Measurements from ENCODE around the gene CCNI. TPM values are rescaled to one million over a fixed set of nuclear protein-coding genes. Genes with fewer than 3 reads are reported as not detected.
"Not testable (repeated sequence)": the region's sequence is repeated elsewhere in the genome, so short reads cannot be mapped to it uniquely, and the experiment has no call there.

Gene CCNI, protein sequence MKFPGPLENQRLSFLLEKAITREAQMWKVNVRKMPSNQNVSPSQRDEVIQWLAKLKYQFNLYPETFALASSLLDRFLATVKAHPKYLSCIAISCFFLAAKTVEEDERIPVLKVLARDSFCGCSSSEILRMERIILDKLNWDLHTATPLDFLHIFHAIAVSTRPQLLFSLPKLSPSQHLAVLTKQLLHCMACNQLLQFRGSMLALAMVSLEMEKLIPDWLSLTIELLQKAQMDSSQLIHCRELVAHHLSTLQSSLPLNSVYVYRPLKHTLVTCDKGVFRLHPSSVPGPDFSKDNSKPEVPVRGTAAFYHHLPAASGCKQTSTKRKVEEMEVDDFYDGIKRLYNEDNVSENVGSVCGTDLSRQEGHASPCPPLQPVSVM
- total RNA-seq (2014; rRNA removed), result 163 and 176 TPM in 2 replicates
- polyA plus RNA-seq (2012), result 150 TPM

GRCh38 chr4:77075869-77076799 is at the start of gene CCNI:
CCNI (minus strand) TSS chr4:77075989; CDS start chr4:77066362, 9,627 bp downstream.
- peak; percentile 96 for DNase-seq (ENCODE audit: low read depth)

DNA sequence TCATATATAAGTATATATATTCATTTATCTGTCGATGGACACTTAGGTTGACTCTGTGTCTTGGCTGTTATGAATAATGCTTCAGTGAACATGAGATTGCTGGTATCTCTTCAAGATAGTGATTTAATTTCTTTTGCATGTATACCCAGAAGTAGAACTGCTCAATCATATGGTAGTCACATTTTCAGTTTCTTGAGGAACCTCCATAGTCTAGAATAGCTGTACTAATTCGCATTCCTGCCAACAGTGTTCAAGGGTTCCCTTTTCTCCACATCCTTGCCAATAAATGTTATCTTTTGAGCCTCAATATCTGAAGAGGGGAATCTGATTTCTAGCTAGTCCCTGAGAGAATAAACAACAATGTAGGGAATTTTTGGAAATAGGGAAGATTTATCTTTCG is 48.8 kb upstream of the CCNI start:
- DNase-seq (ENCODE audit: low read depth), result no peak

- DNase-seq (ENCODE audit: low read depth), result no peak
These were observed 47.6 kb upstream of the CCNI start for GRCh38 chr4:77123411-77123810.

DNA sequence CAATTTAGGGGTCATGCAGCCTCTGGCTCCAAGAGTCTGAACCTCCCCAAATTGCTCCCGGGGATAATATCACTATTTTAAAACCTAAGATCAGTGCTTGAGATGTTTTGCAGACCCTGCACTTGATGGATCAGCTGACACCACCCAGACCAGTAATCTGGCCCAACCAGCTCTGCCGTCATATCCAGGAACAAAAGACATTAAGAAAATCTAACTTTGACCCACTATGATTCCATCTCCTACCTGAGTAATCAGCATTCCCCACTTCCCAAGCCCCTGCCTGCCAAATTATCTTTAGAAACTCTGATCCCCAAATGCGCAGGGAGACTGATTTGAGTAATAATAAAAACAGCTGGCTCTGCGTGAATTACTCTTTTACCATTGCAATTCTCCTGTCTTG is 46.9 kb upstream of the CCNI start:
- no peak for DNase-seq (ENCODE audit: low read depth)

GRCh38 chr4:77121736-77122240 is 46.0 kb upstream of the CCNI start:
- no peak for DNase-seq (ENCODE audit: low read depth)

DNA sequence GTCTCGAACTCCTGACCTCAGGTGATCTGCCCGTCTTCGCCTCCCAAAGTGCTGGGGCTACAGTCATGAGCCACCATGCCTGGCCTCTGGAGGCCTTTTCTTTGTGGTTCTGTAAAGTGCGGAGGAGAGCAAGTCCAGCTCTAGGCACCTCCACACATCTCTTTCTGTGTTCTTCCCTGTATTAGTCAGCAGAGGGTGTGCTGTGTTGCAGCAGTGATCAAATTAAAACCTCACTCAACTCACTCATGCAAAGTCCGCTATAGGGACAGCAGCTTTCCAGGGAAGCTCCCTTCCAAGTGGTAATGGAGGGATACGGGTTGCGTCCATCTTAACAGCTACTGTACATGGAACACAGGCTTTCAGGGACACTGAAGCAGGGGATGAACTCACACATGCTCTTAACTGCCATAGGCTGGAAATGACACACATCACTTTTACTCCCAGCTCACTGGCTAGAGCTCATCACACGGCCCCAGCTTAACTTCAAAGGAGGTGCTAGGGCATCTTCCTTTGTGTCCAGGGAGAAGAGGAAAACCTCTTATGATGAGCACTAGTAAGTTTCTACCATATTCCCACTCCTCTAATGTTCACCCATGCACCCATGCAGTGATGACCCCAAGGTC is 45.2 kb upstream of the CCNI start:
- DNase-seq (ENCODE audit: low read depth), result no peak

- no peak for DNase-seq (ENCODE audit: low read depth)
These were observed 41.9 kb upstream of the CCNI start for GRCh38 chr4:77117721-77118120.

- no peak for DNase-seq (ENCODE audit: low read depth)
These were observed 37.3 kb upstream of the CCNI start for GRCh38 chr4:77113069-77113468.

DNA sequence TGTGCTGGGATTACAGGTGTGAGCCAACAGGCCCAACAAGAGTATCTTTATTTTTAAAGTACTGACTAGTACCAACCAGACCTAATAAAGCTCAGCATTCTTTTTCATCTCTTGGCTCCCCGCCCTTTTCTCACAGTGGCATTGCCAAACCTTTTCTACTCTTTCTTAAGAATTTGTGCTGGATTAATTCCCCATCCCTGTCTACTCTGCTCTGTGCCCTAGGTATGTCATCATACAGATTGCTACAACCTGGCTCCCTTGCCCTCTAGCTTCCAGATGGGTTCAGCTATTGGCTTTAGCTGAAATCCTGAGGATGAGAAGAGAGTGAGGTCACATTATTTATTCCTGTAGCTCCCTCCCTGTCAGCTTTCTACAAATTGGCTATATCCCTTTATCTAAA is 34.9 kb upstream of the CCNI start:
- no peak for DNase-seq (ENCODE audit: low read depth)

DNA sequence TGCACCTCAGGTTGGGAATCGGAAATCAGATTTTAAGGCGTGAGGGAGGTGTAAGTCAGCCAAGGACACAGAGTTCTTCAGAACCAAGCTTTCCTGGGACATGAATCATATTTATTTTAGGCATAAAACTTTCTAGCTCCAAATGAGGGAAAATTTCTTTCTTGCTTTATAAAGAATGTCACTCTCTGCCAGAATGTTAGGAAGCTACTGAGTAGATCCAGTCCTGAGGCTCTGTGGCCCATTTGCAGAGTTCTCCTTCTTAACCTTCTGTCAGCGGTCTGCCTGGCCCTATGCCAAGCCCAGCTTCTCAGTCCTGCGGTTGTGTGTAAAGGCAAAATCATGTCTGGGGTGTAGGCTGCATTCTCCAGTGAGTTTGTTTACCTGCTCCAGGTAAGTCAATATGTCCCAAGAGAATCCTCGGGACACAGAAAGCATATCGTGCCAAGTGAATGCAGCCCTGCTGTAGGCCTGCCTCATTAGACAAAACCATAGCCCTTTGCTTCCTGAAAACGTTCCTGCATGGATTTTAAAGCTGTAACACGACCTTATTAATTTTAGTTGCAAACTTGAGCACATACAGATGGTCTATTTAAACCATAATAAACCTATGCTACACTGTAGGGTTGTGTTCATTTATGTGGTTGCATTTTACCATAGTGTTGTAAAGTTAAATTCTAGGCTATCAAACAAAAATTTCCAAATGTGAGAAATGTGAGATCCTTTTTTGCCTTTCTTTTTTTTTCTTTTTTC is 29.2 kb upstream of the CCNI start:
- DNase-seq (ENCODE audit: low read depth), result peak; percentile 45

DNA sequence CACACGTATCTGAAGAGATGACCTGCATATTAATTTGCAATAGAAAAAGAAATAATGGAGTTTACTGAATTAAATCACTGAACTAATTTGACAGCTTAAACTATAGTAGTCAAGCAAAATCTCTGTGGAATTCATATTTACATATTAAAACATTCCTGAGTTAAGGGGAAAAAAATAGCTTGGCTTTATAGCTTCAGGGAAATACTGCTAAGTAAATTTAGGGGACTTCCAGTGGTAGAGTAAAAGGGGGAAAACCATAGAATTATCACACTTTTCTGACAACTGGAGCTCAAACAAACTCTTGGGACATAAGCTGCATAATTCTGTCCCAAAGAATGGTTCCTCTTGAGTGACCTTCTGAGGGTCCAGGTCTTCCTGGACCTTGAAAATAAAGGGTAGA is 28.6 kb upstream of the CCNI start:
- DNase-seq (ENCODE audit: low read depth), result no peak

GRCh38 chr4:77100234-77100633 is 24.4 kb upstream of the CCNI start:
- DNase-seq (ENCODE audit: low read depth), result no peak

GRCh38 chr4:77097611-77098010 is 21.8 kb upstream of the CCNI start:
- no peak for DNase-seq (ENCODE audit: low read depth)

- DNase-seq (ENCODE audit: low read depth), result peak; percentile 74
These were observed 19.5 kb upstream of the CCNI start for GRCh38 chr4:77095101-77095821.

DNA sequence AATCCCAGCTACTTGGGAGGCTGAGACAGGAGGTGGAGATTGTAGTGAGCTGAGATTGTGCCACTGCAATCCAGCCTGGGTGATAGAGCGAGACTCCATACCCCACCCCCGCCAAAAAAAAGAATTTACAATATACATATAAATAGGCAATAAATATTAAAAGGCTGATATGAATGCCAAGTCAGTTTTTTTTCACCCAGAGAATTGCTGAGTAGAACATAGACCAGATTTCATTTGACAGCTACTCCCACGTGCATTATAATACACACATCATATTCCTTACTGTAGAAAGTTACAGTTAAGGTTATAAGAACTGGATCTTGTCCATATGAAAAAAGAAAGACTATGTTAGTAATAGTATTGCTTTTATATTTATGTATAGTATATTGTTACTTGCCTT is 18.7 kb upstream of the CCNI start:
- DNase-seq (ENCODE audit: low read depth), result no peak

GRCh38 chr4:77093401-77093800 is 17.6 kb upstream of the CCNI start:
- no peak for DNase-seq (ENCODE audit: low read depth)

GRCh38 chr4:77092975-77093374 is 17.2 kb upstream of the CCNI start:
- DNase-seq (ENCODE audit: low read depth), result no peak

DNA sequence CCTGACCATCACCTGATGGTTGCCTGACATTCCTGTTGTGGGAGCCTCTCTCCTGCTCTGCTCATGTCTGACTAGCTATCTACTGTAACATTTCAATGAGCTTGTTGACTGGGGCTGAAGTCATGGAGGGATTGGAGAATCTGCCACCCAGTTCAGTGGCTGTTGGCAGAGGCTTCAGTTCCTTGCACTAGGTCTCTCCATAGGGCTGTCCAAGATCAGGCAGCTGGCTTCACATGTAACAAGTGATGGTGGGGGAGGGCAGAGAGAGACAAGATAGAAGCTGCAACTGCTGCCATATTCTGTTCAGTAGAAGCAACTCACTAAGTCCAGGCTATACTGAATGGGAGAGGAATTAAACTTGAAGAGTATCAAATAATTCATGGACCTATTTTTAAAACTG is 14.1 kb upstream of the CCNI start:
- no peak for DNase-seq (ENCODE audit: low read depth)

DNA sequence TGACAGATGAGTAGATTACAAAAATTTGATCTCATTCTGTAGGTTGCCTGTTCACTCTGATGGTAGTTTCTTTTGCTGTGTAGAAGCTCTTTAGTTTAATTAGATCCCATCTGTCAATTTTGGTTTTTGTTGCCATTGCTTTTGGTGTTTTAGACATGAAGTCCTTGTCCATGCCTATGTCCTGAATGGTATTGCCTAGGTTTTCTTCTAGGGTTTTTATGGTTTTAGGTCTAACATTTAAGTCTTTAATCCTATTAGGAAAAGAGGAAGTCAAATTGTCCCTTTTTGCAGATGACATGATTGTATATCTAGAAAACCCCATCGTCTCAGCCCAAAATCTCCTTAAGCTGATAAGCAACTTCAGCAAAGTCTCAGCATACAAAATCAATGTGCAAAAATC is 11.2 kb upstream of the CCNI start:
- DNase-seq (ENCODE audit: low read depth), result not testable (repeated sequence)

GRCh38 chr4:77084019-77084639 is 8.3 kb upstream of the CCNI start:
- DNase-seq (ENCODE audit: low read depth), result no peak

Data from LHCN-M2 (cell line).